IPS-NIHi11 (cell line): Measurements from ENCODE around the gene RUFY4.

Experiments used
- DNase-seq: peaks from one replicate; pipeline ENCODE4 v3.0.0; 2012; ENCODE audit warnings: mixed read lengths, low spot score

RUFY4 gene, protein sequence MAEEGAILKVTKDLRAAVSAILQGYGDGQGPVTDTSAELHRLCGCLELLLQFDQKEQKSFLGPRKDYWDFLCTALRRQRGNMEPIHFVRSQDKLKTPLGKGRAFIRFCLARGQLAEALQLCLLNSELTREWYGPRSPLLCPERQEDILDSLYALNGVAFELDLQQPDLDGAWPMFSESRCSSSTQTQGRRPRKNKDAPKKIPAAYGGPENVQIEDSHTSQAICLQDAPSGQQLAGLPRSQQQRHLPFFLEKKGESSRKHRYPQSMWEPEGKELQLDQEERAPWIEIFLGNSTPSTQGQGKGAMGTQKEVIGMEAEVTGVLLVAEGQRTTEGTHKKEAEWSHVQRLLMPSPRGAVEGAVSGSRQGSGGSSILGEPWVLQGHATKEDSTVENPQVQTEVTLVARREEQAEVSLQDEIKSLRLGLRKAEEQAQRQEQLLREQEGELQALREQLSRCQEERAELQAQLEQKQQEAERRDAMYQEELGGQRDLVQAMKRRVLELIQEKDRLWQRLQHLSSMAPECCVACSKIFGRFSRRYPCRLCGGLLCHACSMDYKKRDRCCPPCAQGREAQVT

DNA sequence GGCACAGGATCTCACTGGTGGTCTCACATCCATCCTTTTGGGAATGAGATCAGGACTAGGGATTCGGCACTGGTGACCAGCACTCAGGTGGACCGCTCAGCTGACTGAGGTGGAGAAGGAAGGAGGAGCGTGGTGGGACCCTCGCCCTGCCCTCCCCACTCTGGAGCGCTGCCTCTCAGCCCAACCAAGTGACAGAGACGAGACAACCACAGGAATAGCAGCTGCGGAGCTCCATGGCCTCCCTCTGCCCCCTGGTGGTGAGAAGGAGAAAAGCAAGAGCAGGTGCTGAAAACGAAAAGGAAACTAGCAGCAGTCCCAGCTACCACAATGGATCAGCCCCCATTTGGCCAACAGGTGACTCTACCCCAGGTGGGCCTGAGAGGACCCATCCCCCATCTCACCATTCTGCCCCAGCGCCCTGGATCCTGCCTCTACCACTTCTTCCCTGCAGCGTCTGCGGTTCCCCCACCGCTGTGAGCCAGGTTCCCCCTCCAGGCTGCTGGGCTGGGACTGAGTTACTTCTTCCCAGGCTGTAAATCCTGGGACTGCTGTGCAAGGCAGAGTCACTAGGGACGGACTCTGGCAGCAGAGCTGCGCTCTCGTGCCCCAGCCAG is at the start of gene RUFY4:
TSS of gene RUFY4 (plus strand) at position 533 of the 614 bp plus-strand sequence. CDS start 1,353 bp downstream, outside the sequence.
- peak; percentile 75 for DNase-seq

DNA sequence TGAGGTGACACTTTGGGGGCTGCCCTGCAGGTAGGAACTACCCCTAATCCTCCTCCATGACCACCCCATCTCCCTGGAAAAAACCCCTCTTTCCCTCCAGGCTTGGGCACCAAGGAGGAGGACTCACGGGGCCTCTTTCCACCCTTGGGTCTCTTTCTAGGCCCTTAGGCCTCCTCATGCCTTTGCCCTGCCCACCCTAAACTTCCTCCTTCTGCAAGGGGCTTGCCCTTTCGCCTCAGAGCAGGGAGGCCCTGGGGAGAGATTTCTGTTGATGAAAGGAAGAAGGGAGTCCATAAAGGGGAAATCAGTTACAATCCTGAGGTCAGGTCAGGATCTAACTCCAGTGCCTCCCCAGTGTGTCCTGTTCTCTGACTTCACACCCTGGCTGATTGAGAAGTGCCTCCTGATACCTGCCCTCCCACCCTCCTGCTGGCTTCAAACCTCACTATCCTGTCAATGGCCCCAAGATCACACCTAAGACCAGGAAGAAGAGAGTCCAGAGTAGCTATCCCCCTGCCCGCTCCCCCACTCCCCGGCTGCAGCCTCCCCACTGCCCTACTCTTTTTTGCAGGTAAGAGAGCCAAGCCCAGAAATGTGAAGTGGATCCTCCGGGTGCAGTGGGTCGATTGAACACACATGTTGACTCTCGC is 49.5 kb upstream of the RUFY4 start:
- DNase-seq: no peak

DNA sequence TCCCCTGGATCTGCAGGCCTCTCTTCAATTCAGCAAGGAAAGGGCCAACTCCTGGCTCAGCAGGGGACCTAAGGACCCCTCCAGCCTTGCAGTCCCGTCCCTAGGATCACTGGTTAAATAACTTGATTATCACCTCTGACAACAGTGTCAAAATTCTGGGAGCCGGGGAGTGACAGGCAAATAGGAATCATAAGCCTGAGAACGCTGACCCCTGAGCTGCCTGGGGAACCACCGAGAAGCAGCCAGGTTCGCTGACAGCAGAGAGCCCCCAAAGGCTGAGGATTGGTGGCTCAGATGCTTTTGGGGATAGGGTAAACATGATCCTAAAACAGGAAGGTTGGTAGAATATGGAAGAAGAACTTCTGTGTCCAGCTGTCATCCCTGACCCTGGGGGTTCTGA is 48.8 kb upstream of the RUFY4 start:
- DNase-seq: no peak

DNA sequence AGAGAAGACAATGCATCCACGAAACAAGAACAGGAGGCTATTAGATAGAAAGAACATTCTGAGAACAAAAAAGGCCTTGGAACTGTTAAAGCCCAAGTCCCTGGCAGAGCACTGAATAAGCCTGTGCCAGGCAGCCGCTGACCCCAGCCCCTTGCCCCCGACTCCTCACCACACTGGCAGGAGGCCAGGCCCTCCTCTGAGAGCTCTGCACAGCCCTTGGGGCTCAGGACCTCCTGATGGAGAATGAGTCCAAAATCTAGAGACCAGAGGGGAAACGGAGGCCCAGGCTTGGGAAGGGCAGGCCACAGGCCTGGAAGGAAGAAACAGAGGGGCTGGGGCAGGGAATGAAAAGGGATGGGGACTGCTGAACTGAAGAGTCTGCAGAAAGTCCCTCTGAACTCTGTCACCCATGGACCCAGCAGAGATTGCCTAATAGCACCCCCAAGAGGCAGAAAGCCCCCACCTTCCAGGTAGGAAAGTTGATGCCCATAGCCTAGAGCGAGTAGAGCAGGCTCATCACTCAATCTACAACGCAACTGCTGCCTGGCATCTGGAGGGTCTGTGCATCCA is 48.0 kb upstream of the RUFY4 start:
- no peak for DNase-seq

DNA sequence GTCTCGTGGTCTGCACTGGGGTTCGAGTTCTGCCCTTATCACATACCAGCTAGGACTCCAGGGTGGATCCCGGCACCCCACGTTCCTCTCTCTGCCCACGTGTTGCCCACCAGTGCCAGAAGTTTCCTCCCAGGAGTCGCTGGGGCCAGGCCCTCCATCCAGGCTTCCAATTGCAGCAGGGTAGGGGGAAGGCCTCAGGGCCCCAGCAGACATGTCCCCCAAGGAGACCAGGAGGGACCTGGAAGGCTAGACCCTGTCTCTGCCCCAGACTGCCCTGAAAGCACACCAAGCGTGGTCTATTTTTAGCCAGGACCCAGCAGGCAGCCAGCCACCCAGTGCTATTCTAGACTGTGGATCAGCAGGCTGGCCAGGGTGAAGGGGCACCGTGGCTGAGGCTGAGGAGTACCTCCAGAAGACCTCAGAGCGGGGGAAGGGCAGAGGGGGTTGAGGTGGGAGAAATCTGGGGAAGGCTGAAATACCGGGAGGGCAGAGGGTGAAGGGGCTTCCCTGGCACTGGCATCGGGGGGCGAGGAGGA is 47.4 kb upstream of the RUFY4 start:
- no peak for DNase-seq

DNA sequence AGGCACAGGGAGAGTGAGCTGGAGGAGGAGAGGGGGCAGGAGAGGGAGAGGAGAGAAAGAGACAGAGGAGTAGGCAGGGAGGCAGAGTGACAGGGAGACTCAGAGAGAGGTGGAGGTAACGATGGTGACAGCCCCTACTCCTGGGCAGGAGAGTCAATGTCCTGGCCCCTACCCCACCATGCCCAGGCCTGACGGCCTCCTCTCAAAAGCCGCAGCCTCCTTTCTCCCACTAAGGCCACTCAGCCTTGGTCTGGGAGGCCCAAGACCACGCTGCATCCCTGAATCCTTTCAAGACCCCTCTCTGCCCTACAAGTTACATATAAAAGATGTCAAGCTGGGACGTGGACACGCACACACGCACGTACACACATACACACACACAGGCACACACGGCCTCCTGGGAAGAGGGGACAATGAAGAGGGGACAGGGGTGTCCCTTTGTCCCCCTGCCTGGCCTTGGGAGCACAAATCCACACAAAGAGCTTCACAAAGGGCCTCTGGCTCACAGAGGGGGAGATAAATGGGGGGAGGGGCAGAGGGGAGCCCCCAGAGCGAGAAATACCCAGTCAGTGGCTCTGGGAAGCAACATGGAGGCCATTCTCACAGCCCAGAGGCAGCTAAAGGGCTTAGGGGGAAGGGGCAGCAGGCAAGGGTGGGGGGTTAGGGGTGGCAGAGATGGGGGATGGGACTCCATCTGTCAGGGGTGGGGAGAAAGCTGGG is 46.8 kb upstream of the RUFY4 start:
- no peak for DNase-seq

DNA sequence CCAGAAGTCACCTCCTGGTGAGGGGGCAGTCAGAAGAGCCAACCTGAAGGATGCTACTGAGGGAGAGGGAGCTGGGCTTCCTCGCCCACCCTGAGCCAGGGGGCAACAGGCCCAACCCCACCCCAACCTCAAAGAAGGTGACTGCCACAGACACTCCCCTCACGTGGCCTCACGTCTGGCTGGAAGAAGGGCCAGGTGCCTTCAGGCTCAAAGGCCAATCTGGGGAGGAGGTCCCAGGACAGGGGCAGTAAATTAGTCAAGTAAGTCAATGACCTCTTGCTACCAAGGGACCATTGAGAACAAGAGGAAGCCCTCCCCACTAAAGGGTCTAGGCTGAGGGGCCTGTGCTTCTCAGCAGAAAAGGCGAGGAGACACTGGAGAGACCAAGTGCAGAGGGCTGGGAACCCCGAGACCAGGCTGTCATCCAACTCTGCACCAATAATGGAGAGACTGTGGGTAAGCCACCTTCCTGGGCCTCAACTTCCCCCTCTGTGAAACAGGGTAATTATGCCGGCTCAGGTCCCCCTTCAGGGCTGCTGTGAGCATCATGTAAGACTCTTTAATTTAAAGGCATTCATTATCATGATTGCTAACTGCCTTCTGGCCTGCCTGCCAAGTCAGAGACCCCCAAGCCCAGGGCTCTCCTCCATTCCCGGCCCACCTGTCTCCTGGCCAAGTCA is 46.1 kb upstream of the RUFY4 start:
- DNase-seq: no peak

DNA sequence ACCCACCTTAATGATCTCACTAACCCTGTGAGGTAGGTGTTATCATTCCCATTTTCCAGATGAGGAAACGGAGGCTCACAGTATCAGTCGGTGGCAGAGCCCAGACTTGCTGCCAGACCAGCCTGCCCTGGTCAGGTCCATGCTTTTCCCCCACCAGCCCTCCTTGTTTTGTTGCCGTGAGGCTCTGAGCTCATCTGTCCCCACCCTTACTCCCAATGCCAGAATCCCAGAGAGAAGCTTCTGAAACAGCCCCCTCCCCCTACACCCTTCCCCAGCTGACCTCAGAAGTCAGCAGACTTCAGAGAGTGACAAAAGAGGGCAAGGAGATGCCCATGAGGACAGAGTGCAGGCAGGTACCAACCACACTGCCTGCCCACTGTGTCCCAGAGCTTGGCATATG is 45.4 kb upstream of the RUFY4 start:
- no peak for DNase-seq

DNA sequence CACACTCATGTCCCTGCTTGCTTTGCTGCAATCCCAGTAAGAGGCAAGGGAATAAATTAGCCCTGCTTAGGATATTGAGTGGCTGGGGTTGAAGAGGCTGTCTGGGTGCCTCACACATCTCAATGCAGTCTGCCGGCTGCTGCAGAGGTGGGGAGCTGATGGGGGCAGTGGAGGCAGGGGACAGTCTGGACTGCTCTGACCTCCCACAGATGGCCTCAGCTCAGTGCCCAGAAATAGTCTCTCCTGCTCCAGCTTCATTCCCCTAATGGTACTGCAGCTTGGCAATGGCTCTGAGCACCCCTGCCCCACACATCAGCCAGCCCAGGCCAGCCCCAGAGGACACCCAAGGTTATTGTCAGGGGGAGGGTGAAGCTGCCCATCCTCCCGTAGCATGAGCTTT is 44.7 kb upstream of the RUFY4 start:
- DNase-seq: no peak

DNA sequence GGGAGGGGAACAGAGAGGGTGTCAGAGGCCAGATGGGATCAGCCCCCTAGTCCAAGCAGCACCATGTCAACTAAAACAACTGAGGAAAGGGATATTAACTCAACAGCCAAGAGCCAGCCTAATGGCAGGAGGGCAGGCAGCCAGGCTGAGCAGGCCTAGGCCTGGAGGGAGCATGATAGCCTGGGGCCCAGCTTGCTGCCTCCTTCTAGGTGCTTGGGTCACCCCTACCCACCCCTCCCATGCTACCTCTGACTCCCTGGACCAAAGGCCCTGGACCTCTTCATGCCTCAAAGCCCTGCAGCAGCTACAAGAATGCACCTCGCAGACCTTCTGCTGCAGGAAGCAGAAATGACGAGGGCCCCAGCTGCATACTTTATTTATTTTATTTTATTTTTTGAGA is 44.2 kb upstream of the RUFY4 start:
- DNase-seq: no peak

DNA sequence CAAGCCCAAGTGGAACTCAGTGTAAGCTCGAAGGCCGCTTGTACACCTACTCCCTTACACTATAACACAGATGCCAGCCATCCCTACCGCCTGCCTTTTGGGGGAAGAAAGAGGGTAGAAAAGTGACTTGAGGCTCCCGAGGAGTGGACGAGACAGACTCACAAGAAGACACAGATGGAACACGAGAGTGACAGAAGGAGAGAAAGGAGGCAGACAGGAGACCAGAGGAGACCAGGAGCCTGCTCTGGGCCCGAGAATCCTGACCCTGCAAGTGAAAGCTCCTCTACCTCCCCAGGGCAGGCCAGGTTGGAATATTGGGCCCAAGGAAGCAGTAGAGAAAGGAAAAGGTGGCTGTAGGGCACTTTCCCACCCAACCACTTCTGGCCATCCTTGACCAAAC is 42.8 kb upstream of the RUFY4 start:
- DNase-seq: no peak

DNA sequence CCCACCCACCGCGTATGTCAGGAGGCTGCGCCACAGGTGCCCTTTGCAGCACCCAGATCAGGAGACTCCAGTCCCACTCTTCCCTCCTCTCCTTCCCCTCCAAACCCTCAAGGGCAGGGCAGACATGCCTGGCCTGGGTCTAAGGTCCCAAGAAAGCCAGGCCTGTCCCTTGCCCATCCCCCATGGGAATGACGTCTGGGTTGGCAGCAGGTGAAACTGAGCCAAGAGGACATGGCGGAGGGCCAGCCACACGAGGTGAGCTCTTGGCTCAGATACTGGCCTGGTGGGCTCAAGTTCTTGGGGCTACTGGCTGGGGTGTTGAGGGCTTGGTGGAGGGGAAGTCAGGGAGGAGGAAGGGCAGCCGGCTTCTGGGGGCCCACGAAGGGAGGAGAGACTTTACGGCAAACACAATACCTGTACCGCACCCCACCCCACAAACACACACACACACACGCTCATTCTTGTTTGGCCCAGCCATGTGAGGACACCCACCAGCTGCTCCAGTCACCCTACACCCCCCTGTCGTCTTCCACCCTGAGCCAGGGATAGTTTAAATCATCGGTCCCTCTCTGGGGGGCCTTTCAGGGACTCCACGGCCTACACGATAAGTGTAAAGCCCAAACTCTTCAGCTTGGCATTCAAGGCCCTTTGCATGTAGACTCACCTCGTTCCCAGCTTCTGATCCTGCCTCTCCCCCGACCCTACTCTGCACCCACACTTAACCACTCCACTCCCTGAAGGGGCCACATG is 42.2 kb upstream of the RUFY4 start:
- peak; percentile 7 for DNase-seq

DNA sequence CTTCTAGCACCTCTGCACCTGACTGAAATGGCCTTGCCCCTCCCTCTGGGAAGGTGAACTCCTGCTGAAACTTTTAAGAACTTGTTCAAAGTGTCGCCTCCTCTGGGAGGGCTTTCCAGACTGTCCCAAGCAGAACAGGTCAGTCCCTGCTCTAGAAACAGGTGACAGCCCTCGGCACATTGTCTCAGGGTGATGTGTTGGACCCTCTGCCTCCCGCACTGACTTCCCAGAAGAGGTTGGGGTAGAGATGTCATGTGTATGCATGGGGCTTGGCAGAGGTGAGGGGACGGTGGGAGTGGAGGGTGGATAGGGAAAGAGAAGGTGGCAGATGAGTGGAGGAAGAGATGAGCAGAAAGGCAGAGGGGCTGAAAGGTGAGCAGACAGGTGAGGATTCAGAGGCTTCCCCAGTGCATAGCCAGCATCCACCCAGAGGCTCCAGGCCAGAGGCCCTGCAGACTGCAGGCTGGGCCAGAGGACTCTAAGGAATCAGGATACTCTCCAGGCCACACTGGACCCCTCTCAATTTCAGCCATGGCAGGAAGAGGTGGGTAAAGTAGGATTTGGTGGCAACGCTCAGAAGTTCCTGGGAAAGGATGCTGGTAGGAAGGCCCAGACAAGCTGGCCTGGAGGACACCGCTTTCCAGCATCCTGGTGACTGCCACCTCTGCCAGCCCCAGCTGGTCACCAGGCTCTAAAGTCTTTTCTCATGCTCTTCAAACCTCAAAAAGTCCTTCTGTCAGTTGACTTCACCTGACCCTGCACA is 41.4 kb upstream of the RUFY4 start:
- DNase-seq: peak; percentile 3

DNA sequence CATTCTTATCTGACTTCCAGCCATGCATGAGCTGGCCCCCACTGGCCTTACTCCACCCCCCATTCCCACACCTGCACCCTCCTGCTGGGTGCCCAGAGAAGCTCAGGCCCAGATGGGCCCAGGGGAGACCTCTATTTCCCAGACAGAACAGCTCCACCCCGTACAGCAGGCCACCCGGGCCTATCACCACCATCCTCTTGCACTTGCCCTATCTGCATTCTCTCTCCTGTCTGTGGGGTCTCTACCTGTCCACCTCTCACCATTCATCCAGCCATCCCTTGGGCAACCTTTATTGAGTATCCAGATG is 40.9 kb upstream of the RUFY4 start:
- peak; percentile 3 for DNase-seq

DNA sequence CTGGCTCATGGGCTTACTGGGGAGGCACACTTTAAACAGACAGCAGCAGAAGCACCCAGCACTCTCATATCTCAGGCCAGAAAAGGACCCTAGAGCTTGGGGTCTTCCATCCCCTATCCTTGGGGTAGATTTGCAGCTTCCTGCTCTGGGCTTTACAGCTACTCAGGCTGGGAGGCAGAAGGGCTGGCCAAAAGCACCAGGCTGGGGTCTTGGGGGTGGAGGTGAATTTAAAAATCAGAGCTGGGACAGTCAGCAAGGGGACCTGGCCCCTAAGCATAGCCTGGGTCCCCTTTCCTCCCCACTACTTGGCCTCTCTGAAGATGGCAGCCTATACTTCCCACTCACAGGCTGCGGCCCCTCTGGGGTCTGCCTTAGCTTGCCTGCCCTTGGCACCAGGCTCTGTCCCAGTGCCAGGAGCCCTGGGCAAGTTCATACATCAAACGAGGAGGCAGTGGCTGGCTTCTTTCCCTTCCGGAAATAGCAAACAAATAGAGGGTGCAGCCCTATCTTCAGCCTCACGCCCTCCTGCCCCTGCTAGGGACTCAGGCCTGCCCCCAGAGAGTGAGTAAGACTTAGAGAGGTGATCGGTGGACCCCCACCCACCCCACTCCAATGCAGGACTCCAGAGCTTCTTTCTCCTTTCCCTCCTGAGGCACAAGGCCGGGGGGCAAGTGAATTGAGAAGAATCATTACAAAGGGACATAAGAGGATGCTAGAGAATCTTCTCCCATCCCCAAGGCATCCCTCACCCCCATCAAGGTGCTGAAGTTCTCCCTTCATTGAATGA is 40.3 kb upstream of the RUFY4 start:
- DNase-seq: peak; percentile 1

DNA sequence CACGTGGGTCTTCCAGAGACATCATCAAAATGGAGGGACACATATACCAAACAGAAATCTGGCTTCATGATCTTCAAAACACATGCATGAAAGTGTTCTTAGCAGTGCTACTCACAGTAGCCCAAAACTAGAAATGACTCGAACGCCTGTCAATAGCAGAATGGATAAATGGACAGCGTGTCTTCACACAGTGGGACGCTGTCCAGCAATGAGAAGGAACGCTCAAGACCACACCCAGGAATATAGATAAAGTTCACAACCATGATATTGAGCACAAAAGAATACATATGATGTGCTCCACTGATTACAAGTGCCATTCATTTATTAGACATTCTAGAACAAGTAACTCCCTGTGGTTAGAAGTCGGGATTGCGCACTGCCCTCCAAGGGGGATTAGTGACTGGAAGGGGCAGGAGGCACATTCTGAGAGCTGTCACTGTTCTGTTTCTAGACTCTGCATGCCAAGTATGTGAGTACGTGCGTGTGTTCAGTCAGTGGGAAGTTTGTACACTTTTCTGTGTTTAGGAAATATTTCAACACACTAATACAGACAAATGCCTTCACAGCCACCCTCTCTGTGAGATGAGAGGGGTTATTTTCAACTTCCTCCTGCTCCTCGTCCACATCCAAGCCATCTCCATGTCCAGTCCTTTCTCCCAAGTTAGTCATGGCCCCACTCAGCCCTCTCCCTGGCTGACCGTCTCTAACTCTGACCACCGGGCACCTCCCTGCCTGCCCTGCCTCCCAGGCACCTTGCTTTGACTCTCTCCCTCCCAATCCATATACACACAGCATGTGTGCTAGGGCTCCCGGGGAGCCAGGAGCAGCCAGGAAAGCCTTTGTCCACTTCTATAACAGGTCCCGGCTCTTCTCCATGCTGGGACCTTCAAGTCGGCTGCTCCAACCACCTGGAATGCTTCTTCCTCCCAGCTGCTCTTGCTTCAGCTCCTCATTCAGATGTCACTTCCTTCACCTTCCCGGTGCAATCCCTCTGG is 39.4 kb upstream of the RUFY4 start:
- DNase-seq: peak; percentile 2

DNA sequence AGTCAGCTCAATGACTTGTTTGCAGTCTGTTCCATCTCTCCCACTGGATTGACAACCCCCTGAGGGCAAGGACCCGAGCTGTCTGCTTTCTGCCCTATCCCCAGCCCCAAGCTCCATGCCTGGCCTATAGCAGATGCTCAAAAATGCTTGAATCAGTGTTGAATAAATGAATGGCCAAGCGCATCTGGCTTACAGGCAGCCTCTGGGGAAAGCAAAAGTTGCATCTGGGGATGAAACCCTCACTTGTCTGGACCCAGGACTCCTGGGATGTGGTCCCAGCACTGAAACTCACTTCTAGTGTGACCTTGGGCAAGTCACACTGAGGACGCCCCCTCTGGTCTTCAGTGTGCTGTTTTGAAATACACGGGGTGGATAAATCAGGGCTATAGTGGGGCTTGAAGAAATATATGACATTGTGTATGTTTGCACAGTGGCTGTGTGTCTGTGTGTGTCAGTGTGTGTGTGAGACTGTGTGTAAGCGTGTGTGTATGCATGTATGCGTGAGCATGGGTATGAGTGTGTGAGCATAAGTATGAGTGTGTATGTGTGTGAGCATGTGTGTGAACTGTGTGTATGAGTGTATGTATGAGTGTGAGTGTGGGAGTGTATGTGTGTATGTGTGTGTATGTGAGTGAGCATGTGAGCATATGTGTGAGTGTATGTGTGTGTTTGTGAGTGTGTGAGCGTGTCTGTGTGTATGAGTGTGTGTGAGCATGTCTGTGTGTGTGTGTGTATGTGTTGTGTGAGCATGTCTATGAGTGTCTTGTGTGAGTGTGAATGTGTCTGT is 38.5 kb upstream of the RUFY4 start:
- peak; percentile 7 for DNase-seq
